ENCODE data around the gene KIF7.

The KIF7 gene

GRCh38 chr15:89647191-89647851 lies 7.9 kb downstream of the KIF7 start:
- no peaks in the 10 kb centered on the region for H3K27me3 ChIP-seq (ENCODE audit: control insufficient read depth, insufficient read depth, low read length)
- peaks cover 12% of the 10 kb centered on the region; the same call in 1 of the 2 replicates for H3K36me3 ChIP-seq (ENCODE audit: control insufficient read depth, insufficient read depth, low read length)
- H3K27ac ChIP-seq (ENCODE audit: low read length): no peak overlapping the region
- H3K4me1 ChIP-seq (ENCODE audit: control insufficient read depth, insufficient read depth, low read length): peaks cover 2% of the 10 kb centered on the region
- H3K9me3 ChIP-seq (ENCODE audit: control insufficient read depth, insufficient read depth, low read length): no peaks in the 10 kb centered on the region
- peak; percentile 48 for DNase-seq (ENCODE audit: low read depth, low spot score)
- no CpG with 5 or more reads among the region's 25 CpGs for WGBS (ENCODE audit: insufficient coverage, insufficient read length)
- H3K4me3 ChIP-seq (ENCODE audit: low read length): no peak overlapping the region

- peaks cover 2% of the 10 kb centered on the region for H3K4me1 ChIP-seq (ENCODE audit: control insufficient read depth, insufficient read depth, low read length)
- no peak overlapping the region for H3K4me3 ChIP-seq (ENCODE audit: low read length)
- H3K27ac ChIP-seq (ENCODE audit: low read length): no peak overlapping the region
- no peaks in the 10 kb centered on the region for H3K9me3 ChIP-seq (ENCODE audit: control insufficient read depth, insufficient read depth, low read length)
- WGBS (ENCODE audit: insufficient coverage, insufficient read length): no CpG with 5 or more reads among the region's 22 CpGs
- H3K36me3 ChIP-seq (ENCODE audit: control insufficient read depth, insufficient read depth, low read length): peaks cover 19% of the 10 kb centered on the region
- H3K27me3 ChIP-seq (ENCODE audit: control insufficient read depth, insufficient read depth, low read length): no peaks in the 10 kb centered on the region
- no peak for DNase-seq (ENCODE audit: low read depth, low spot score)
Observed at GRCh38 chr15:89646416-89647141, 8.7 kb downstream of the KIF7 start.

GRCh38 chr15:89645680-89646079 lies 9.6 kb downstream of the KIF7 start:
- WGBS (ENCODE audit: insufficient coverage, insufficient read length): no CpG with 5 or more reads among the region's 8 CpGs
- Histone ChIP-seq H3K27me3 (ENCODE audit: control insufficient read depth, insufficient read depth, low read length) (no peaks in the 10 kb centered on the region), H3K9me3 (ENCODE audit: control insufficient read depth, insufficient read depth, low read length) (no peaks in the 10 kb centered on the region), H3K27ac (ENCODE audit: low read length) (no peak overlapping the region), H3K4me1 (ENCODE audit: control insufficient read depth, insufficient read depth, low read length) (peaks cover 2% of the 10 kb centered on the region), H3K36me3 (ENCODE audit: control insufficient read depth, insufficient read depth, low read length) (peaks cover 19% of the 10 kb centered on the region), H3K4me3 (ENCODE audit: low read length) (no peak overlapping the region)
- no peak for DNase-seq (ENCODE audit: low read depth, low spot score)

- no peak for DNase-seq (ENCODE audit: low read depth, low spot score)
- Histone ChIP-seq H3K4me1 (ENCODE audit: control insufficient read depth, insufficient read depth, low read length) (no peaks in the 10 kb centered on the region), H3K9me3 (ENCODE audit: control insufficient read depth, insufficient read depth, low read length) (no peaks in the 10 kb centered on the region), H3K36me3 (ENCODE audit: control insufficient read depth, insufficient read depth, low read length) (peaks cover 17% of the 10 kb centered on the region), H3K4me3 (ENCODE audit: low read length) (no peak overlapping the region), H3K27me3 (ENCODE audit: control insufficient read depth, insufficient read depth, low read length) (no peaks in the 10 kb centered on the region), H3K27ac (ENCODE audit: low read length) (no peak overlapping the region)
- WGBS (ENCODE audit: insufficient coverage, insufficient read length): no CpG with 5 or more reads among the region's 16 CpGs
Observed at GRCh38 chr15:89642106-89642505, 13.2 kb downstream of the KIF7 start.

- H3K9me3 ChIP-seq (ENCODE audit: control insufficient read depth, insufficient read depth, low read length): no peaks in the 10 kb centered on the region
- WGBS (ENCODE audit: insufficient coverage, insufficient read length): no CpG with 5 or more reads among the region's 5 CpGs
Observed at GRCh38 chr15:89641053-89641452, 14.2 kb downstream of the KIF7 start.

GRCh38 chr15:89640245-89640644 lies 15.0 kb downstream of the KIF7 start:
- DNase-seq (ENCODE audit: low read depth, low spot score): no peak
- no peak overlapping the region for H3K4me3 ChIP-seq (ENCODE audit: low read length)
- WGBS (ENCODE audit: insufficient coverage, insufficient read length): no CpG with 5 or more reads among the region's 5 CpGs

More at GRCh38 chr15:89641053-89641452, 14.2 kb downstream of the KIF7 start:
- Histone ChIP-seq H3K27ac (ENCODE audit: low read length) (no peak overlapping the region), H3K4me3 (ENCODE audit: low read length) (no peak overlapping the region), H3K4me1 (ENCODE audit: control insufficient read depth, insufficient read depth, low read length) (no peaks in the 10 kb centered on the region), H3K27me3 (ENCODE audit: control insufficient read depth, insufficient read depth, low read length) (no peaks in the 10 kb centered on the region), H3K36me3 (ENCODE audit: control insufficient read depth, insufficient read depth, low read length) (peaks cover 15% of the 10 kb centered on the region)
- no peak for DNase-seq (ENCODE audit: low read depth, low spot score)

GRCh38 chr15:89633585-89633984 lies 21.7 kb downstream of the KIF7 start:
- Histone ChIP-seq H3K4me1 (ENCODE audit: control insufficient read depth, insufficient read depth, low read length) (no peaks in the 10 kb centered on the region; the same call in 1 of the 2 replicates), H3K36me3 (ENCODE audit: control insufficient read depth, insufficient read depth, low read length) (peaks cover 50% of the 10 kb centered on the region), H3K9me3 (ENCODE audit: control insufficient read depth, insufficient read depth, low read length) (peaks cover 3% of the 10 kb centered on the region; the same call in 1 of the 2 replicates), H3K27ac (ENCODE audit: low read length) (no peak overlapping the region), H3K4me3 (ENCODE audit: low read length) (no peak overlapping the region), H3K27me3 (ENCODE audit: control insufficient read depth, insufficient read depth, low read length) (no peaks in the 10 kb centered on the region)
- no CpG with 5 or more reads among the region's 23 CpGs for WGBS (ENCODE audit: insufficient coverage, insufficient read length)
- no peak for DNase-seq (ENCODE audit: low read depth, low spot score)

More at GRCh38 chr15:89640245-89640644, 15.0 kb downstream of the KIF7 start:
- no peaks in the 10 kb centered on the region for H3K9me3 ChIP-seq (ENCODE audit: control insufficient read depth, insufficient read depth, low read length)
- H3K4me1 ChIP-seq (ENCODE audit: control insufficient read depth, insufficient read depth, low read length): no peaks in the 10 kb centered on the region
- H3K27ac ChIP-seq (ENCODE audit: low read length): no peak overlapping the region
- peaks cover 15% of the 10 kb centered on the region for H3K36me3 ChIP-seq (ENCODE audit: control insufficient read depth, insufficient read depth, low read length)
- H3K27me3 ChIP-seq (ENCODE audit: control insufficient read depth, insufficient read depth, low read length): no peaks in the 10 kb centered on the region

- Histone ChIP-seq H3K4me3 (ENCODE audit: low read length) (no peak overlapping the region), H3K4me1 (ENCODE audit: control insufficient read depth, insufficient read depth, low read length) (no peaks in the 10 kb centered on the region; the same call in 1 of the 2 replicates), H3K27me3 (ENCODE audit: control insufficient read depth, insufficient read depth, low read length) (no peaks in the 10 kb centered on the region), H3K36me3 (ENCODE audit: control insufficient read depth, insufficient read depth, low read length) (peaks cover 57% of the 10 kb centered on the region), H3K27ac (ENCODE audit: low read length) (no peak overlapping the region), H3K9me3 (ENCODE audit: control insufficient read depth, insufficient read depth, low read length) (peaks cover 3% of the 10 kb centered on the region; the same call in 1 of the 2 replicates)
- DNase-seq (ENCODE audit: low read depth, low spot score): no peak
- no CpG with 5 or more reads among the region's 18 CpGs for WGBS (ENCODE audit: insufficient coverage, insufficient read length)
Observed at GRCh38 chr15:89632563-89633430, 22.5 kb downstream of the KIF7 start.

- Histone ChIP-seq H3K27ac (ENCODE audit: low read length) (no peak overlapping the region), H3K4me1 (ENCODE audit: control insufficient read depth, insufficient read depth, low read length) (no peaks in the 10 kb centered on the region; the same call in 1 of the 2 replicates), H3K9me3 (ENCODE audit: control insufficient read depth, insufficient read depth, low read length) (peaks cover 3% of the 10 kb centered on the region; the same call in 1 of the 2 replicates), H3K27me3 (ENCODE audit: control insufficient read depth, insufficient read depth, low read length) (no peaks in the 10 kb centered on the region), H3K4me3 (ENCODE audit: low read length) (no peak overlapping the region), H3K36me3 (ENCODE audit: control insufficient read depth, insufficient read depth, low read length) (peaks cover 66% of the 10 kb centered on the region)
- WGBS (ENCODE audit: insufficient coverage, insufficient read length): no CpG with 5 or more reads among the region's 10 CpGs
- no peak for DNase-seq (ENCODE audit: low read depth, low spot score)
Observed at GRCh38 chr15:89631902-89632264, 23.4 kb downstream of the KIF7 start.

Data from iPS DF 6.9 (cell line).